Measurements from ENCODE around the gene INPP1. TPM values are rescaled to one million over a fixed set of nuclear protein-coding genes. Genes with fewer than 3 reads are reported as not detected.

The INPP1 gene
- polyA plus RNA-seq, 4 donors: 13.3 to 17.7 (median 15.5) TPM

- peak in 2 of 4 donors; percentile 8 to 12 for DNase-seq (ENCODE audit: low read depth in 4 of 4, low spot score in 3 of 4)
These were observed 63.9 kb downstream of the INPP1 start for GRCh38 chr2:190407246-190407661.

- DNase-seq (ENCODE audit: low read depth in 4 of 4, low spot score in 3 of 4): peak in 1 of 4 donors; percentile 20
These were observed 64.5 kb downstream of the INPP1 start, which contains the start of gene MFSD6 for GRCh38 chr2:190407662-190408537. Gene MFSD6, plus strand, starts transcription at chr2:190408355. Its CDS starts 27,675 bp downstream, at chr2:190436030.

GRCh38 chr2:190408538-190409271 is 65.3 kb downstream of the INPP1 start:
- DNase-seq (ENCODE audit: low read depth in 4 of 4, low spot score in 3 of 4): peak in 1 of 4 donors; percentile 35

GRCh38 chr2:190409616-190410015 is 66.2 kb downstream of the INPP1 start:
- DNase-seq (ENCODE audit: low read depth in 4 of 4, low spot score in 3 of 4): no peak

GRCh38 chr2:190410166-190410565 is 66.8 kb downstream of the INPP1 start:
- DNase-seq (ENCODE audit: low read depth in 4 of 4, low spot score in 3 of 4): no peak

GRCh38 chr2:190412966-190413365 is 69.6 kb downstream of the INPP1 start:
- DNase-seq (ENCODE audit: low read depth in 4 of 4, low spot score in 3 of 4): no peak

- no peak for DNase-seq (ENCODE audit: low read depth in 4 of 4, low spot score in 3 of 4)
These were observed 70.0 kb downstream of the INPP1 start for GRCh38 chr2:190413421-190413820.

GRCh38 chr2:190415251-190415650 is 71.9 kb downstream of the INPP1 start:
- DNase-seq (ENCODE audit: low read depth in 4 of 4, low spot score in 3 of 4): no peak

GRCh38 chr2:190415794-190416775 is 72.7 kb downstream of the INPP1 start:
- DNase-seq (ENCODE audit: low read depth in 4 of 4, low spot score in 3 of 4): no peak

GRCh38 chr2:190417045-190417842 is 73.9 kb downstream of the INPP1 start:
- no peak for DNase-seq (ENCODE audit: low read depth in 4 of 4, low spot score in 3 of 4)

- no peak for DNase-seq (ENCODE audit: low read depth in 4 of 4, low spot score in 3 of 4)
These were observed 75.3 kb downstream of the INPP1 start for GRCh38 chr2:190418727-190419126.

- no peak for DNase-seq (ENCODE audit: low read depth in 4 of 4, low spot score in 3 of 4)
These were observed 77.4 kb downstream of the INPP1 start for GRCh38 chr2:190420801-190421200.

Other genes starting within 250 kb of the INPP1 start
- 10 to 100 TPM; 78.9 to 87.4 (median 79.3) TPM for gene HIBCH, start 23.8 kb upstream of the INPP1 start, polyA plus RNA-seq (ENCODE audit: insufficient read length in 4 of 4)
- 10 to 100 TPM; 14.2 to 18.1 (median 15.7) TPM for gene MFSD6, start 64.8 kb downstream of the INPP1 start, polyA plus RNA-seq (ENCODE audit: insufficient read length in 4 of 4)
- gene NEMP2, start 191.1 kb downstream of the INPP1 start, polyA plus RNA-seq (ENCODE audit: insufficient read length in 4 of 4): 10 to 100 TPM; 11.5 to 15.3 (median 13.1) TPM

Measured in right renal pelvis (tissue), 4 donors.